HCT116 (cell line): ENCODE data around the gene IRGQ. TPM values are rescaled to one million over a fixed set of nuclear protein-coding genes. Genes with fewer than 3 reads are reported as not detected.

ENCODE experiments used
- ATAC-seq: fragments of 200-7000 bp; cut with Tn5 transposase; 2 replicates; pipeline ENCODE4 v1.9.1; 2020; ENCODE audit warnings: mild to moderate bottlenecking, moderate library complexity
- BruUV-seq: library from RNA; stranded (reverse); fragments of 400-500 nt; replicated peaks from 2 replicates; lab custom pipeline; 2021; lab: Mats Ljungman, UMichigan
- CTCF ChIA-PET: fragments of 300-600 bp; sonication (Branson Sonifier 250); formaldehyde crosslinking; loops from one replicate; lab custom pipeline; 2021; ENCODE audit warnings: antibody characterized with exemption; lab: Charles Lee
- POLR2A ChIA-PET: fragments of 300-600, 350-600 bp; sonication (Branson Sonifier 250); formaldehyde crosslinking; loops from one replicate; lab custom pipeline; 2021; ENCODE audit warnings: antibody characterized with exemption; lab: Charles Lee
- RAD21 ChIA-PET, 2 experiments: fragments of 300-600 bp; sonication (Branson Sonifier 250); formaldehyde crosslinking; loops; one replicate each; lab custom pipeline; 2023; ENCODE audit warnings: low total read pairs in 2 of 2; ENCODE audit not compliant: uncharacterized antibody in 2 of 2, unreplicated experiment in 2 of 2, low non-redundant PET in 1 of 2; lab: Charles Lee
- DNase-seq: peaks from one replicate; pipeline ENCODE4 v3.0.0-alpha.2; 2010; ENCODE audit warnings: low read depth, low spot score
- H2AFZ ChIP-seq: fragments of 200-600 bp; shearing (Covaris generic), sonication (generic); 2 replicates; pipeline ENCODE4 v1.6.1; 2017; ENCODE audit warnings: low read depth, mixed run types, mixed read lengths, antibody characterized with exemption, low read length; ENCODE audit not compliant: poor library complexity, severe bottlenecking
- H3K27ac ChIP-seq: 2 replicates; pipeline ENCODE4 v1.5.1; 2012; ENCODE audit warnings: low read depth, low read length
- H3K27me3 ChIP-seq: fragments of 200-600 bp; sonication (generic); 2 replicates; pipeline ENCODE4 v1.6.1; 2016; ENCODE audit warnings: mixed run types, low read length, mixed read lengths; ENCODE audit not compliant: insufficient read depth
- H3K36me3 ChIP-seq, 2 experiments: fragments of 200-500 bp in 1 of 2; fragments of 200-600 bp in 1 of 2; sonication (Bioruptor generic) in 1 of 2; sonication (generic) in 1 of 2; 2 replicates each; pipeline versions ENCODE4 v1.5.1 to v1.6.1; 2014 to 2016; ENCODE audit warnings: low read length in 2 of 2, inconsistent platforms in 1 of 2, mixed read lengths in 1 of 2, mixed run types in 1 of 2; ENCODE audit not compliant: insufficient read depth in 2 of 2, control insufficient read depth in 1 of 2
- H3K4me1 ChIP-seq, 2 experiments: fragments of 200-600 bp in 1 of 2; sonication (generic) in 1 of 2; 2 replicates each; pipeline versions ENCODE4 v1.5.1 to v1.6.1; 2012 to 2017; ENCODE audit warnings: low read length in 2 of 2, inconsistent platforms in 1 of 2, mild to moderate bottlenecking in 1 of 2, mixed read lengths in 1 of 2, mixed run types in 1 of 2, moderate library complexity in 1 of 2; ENCODE audit not compliant: insufficient read depth in 2 of 2, control insufficient read depth in 1 of 2
- H3K4me2 ChIP-seq: fragments of 200-600 bp; sonication (generic); 2 replicates; pipeline ENCODE4 v1.6.1; 2017; ENCODE audit warnings: mixed run types, low read length, mixed read lengths
- H3K4me3 ChIP-seq, 2 experiments: fragments of 200-600 bp in 1 of 2; sonication (generic) in 1 of 2; replicated peaks in 1 of 2; 2 replicates each; pipeline ENCODE4 v1.5.1; 2011 to 2016; ENCODE audit warnings: low read length in 2 of 2, control low read depth in 1 of 2, low read depth in 1 of 2, mild to moderate bottlenecking in 1 of 2, mixed read lengths in 1 of 2, mixed run types in 1 of 2
- H3K79me2 ChIP-seq: fragments of 200-600 bp; sonication (generic); 2 replicates; pipeline ENCODE4 v1.6.1; 2017; ENCODE audit warnings: mild to moderate bottlenecking, mixed run types, low read length, moderate library complexity, mixed read lengths; ENCODE audit not compliant: insufficient read depth
- H3K9ac ChIP-seq: fragments of 200-600 bp; sonication (generic); 2 replicates; pipeline ENCODE4 v1.6.1; 2016; ENCODE audit warnings: low read length, mixed read lengths
- H3K9me2 ChIP-seq: fragments of 200-600 bp; sonication (generic), shearing (Covaris generic); 2 replicates; pipeline ENCODE4 v1.6.1; 2017; ENCODE audit warnings: mixed run types, mild to moderate bottlenecking, moderate library complexity; ENCODE audit not compliant: insufficient read depth
- H3K9me3 ChIP-seq, 2 experiments: fragments of 200-500 bp in 1 of 2; fragments of 200-600 bp in 1 of 2; sonication (Bioruptor generic) in 1 of 2; sonication (generic) in 1 of 2; 2 replicates each; pipeline ENCODE4 v1.6.1; 2014 to 2017; ENCODE audit warnings: low read length in 2 of 2, mixed read lengths in 2 of 2, inconsistent platforms in 1 of 2, low read depth in 1 of 2, mild to moderate bottlenecking in 1 of 2, mixed run types in 1 of 2, moderate library complexity in 1 of 2; ENCODE audit not compliant: control insufficient read depth in 1 of 2, insufficient read depth in 1 of 2
- H4K20me1 ChIP-seq: fragments of 200-600 bp; sonication (generic), shearing (Covaris generic); 2 replicates; pipeline ENCODE4 v1.6.1; 2017; ENCODE audit warnings: mixed run types, mild to moderate bottlenecking, moderate library complexity; ENCODE audit not compliant: insufficient read depth
- POLR2AphosphoS5 ChIP-seq: IDR thresholded peaks from 2 replicates; pipeline ENCODE4 v1.6.1; 2011; ENCODE audit warnings: mild to moderate bottlenecking, low read depth, low read length, moderate library complexity
- intact Hi-C: fragments of 100-400 bp; cut with micrococcal nuclease; formaldehyde crosslinking; loops from 2 replicates; pipeline ENCODE4 v1.10.0; 2022
- total RNA-seq: library from RNA; stranded (reverse); gene quantifications from one replicate; pipeline ENCODE4 v1.2.1, GENCODE V29; 2021; ENCODE audit not compliant: unreplicated experiment
- TF ChIP-seq, protein P1 (sequence below): IDR thresholded peaks from 2 replicates; pipeline ENCODE4 v1.6.1; 2011; ENCODE audit warnings: mild to moderate bottlenecking, low read length, moderate library complexity; ENCODE audit not compliant: insufficient replicate concordance; ENCODE audit errors: extremely low read depth

IRGQ gene
- total RNA-seq, 1 experiment from 2014 or later = 14.6 TPM

- TF ChIP-seq, protein P1, sequence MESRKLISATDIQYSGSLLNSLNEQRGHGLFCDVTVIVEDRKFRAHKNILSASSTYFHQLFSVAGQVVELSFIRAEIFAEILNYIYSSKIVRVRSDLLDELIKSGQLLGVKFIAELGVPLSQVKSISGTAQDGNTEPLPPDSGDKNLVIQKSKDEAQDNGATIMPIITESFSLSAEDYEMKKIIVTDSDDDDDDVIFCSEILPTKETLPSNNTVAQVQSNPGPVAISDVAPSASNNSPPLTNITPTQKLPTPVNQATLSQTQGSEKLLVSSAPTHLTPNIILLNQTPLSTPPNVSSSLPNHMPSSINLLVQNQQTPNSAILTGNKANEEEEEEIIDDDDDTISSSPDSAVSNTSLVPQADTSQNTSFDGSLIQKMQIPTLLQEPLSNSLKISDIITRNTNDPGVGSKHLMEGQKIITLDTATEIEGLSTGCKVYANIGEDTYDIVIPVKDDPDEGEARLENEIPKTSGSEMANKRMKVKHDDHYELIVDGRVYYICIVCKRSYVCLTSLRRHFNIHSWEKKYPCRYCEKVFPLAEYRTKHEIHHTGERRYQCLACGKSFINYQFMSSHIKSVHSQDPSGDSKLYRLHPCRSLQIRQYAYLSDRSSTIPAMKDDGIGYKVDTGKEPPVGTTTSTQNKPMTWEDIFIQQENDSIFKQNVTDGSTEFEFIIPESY = no peak
- TF ChIP-seq POLR2AphosphoS5 = peak; percentile 20; the same call in 1 of the 2 replicates
- peaks cover 19 to 39% of the 10 kb centered on the region in 2 experiments for H3K4me1 ChIP-seq
- no peak for DNase-seq
- CTCF ChIA-PET = no interaction called here
- H3K4me3 ChIP-seq = peak overlapping the region; percentile 77 to 84
- peak overlapping the region; percentile 72 for H3K9ac ChIP-seq
- H3K36me3 ChIP-seq = no peaks in the 10 kb centered on the region
- H3K27ac ChIP-seq = peak overlapping the region; percentile 91
- H3K79me2 ChIP-seq = peaks cover 27% of the 10 kb centered on the region
- no peaks in the 10 kb centered on the region for H3K9me2 ChIP-seq
- POLR2A ChIA-PET = no interaction called here
- no peak for ATAC-seq
- RAD21 ChIA-PET = no interaction called here
- no peaks in the 10 kb centered on the region for H3K9me3 ChIP-seq
- H3K4me2 ChIP-seq = peak overlapping the region; percentile 99
- TSS peak; percentile 82 for BruUV-seq
- no peaks in the 10 kb centered on the region for H4K20me1 ChIP-seq
- intact Hi-C loops = no loop called here
- no peak overlapping the region for H2AFZ ChIP-seq
- H3K27me3 ChIP-seq = no peaks in the 10 kb centered on the region
These were observed 24.4 kb upstream of the IRGQ start for GRCh38 chr19:43620061-43621001.
